Superior temporal gyrus (tissue), 1 donor: ENCODE data around the gene REPIN1.

Source experiments
- DNase-seq: peaks from one replicate; pipeline ENCODE4 v3.0.0-alpha.2; 2016; ENCODE audit errors: extremely low spot score

The REPIN1 gene

DNA sequence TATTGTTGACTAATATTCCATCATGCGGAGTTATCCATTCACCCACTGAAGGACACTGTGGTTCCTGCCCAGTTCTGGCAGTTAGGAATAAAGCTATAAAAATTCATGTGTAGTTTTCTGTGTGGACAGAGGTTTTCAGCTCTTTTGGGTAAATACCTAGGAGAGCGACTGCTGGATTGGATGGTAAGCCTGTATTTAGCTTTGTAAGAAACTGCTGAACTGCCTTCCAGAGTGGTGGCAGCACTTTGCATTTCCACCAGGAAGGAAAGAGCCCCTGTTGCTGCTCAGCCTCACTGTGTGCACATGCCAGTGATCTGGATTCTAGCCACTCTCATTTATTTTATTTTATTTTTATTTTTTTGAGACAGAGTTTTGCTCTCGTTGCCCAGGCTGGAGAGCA, 24.7 kb downstream of the REPIN1 start:
- DNase-seq: no peak

DNA sequence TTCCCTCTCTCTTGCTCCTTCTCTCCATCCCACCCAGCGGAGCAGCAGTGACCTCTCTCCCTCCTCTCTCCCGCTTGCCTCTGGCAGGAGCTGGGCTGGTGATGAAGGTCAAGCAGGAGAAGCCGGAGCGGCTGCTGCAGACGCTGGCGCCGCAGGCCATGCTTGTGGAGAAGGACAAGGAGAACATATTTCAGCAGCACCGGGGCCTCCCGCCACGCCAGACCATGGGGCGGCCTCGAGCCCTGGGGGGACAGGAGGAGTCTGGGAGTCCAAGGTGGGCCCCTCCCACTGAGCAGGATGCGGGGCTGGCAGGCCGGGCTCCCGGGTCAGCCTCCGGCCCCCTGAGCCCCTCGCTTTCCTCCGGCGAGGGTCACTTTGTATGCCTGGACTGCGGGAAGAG, 27.8 kb downstream of the REPIN1 start:
- no peak for DNase-seq

DNA sequence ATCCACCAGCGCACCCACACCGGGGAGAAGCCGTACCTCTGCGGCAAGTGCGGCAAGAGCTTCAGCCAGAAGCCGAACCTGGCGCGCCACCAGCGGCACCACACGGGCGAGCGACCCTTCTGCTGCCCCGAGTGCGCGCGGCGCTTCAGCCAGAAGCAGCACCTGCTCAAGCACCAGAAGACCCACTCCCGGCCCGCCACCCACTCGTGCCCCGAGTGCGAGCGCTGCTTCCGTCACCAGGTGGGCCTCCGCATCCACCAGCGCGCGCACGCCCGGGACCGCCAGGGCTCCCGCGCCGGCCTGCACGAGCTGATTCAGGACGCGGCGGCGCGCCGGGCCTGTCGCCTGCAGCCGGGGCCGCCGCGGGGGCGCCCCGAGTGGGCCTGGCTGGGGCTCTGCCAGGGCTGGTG, 28.2 kb downstream of the REPIN1 start:
- DNase-seq: no peak

DNA sequence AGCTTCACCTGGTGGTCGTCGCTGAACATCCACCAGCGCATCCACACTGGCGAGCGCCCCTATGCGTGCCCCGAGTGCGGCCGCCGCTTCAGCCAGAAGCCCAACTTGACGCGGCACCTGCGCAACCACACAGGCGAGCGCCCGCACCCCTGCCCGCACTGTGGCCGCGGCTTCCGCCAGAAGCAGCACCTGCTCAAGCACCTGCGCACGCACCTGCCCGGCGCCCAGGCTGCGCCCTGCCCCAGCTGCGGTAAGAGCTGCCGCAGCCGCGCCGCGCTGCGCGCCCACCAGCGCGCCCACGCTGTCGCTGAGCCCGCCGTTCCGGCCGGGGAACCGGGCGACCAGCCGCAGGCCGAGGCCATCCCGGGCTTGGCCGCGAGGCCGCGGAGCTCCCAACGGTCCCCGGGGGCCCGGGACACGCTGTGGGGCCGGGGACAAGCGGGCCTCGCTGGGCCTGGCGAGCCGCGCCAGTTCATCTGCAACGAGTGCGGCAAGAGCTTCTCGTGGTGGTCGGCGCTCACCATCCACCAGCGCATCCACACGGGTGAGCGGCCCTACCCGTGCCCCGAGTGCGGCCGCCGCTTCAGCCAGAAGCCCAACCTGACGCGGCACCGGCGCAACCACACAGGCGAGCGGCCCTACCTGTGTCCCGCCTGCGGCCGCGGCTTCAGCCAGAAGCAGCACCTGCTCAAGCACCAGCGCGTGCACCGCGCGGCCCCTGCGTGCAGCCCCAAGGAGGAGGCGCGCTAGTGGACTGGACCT, 28.9 kb downstream of the REPIN1 start:
- no peak for DNase-seq

DNA sequence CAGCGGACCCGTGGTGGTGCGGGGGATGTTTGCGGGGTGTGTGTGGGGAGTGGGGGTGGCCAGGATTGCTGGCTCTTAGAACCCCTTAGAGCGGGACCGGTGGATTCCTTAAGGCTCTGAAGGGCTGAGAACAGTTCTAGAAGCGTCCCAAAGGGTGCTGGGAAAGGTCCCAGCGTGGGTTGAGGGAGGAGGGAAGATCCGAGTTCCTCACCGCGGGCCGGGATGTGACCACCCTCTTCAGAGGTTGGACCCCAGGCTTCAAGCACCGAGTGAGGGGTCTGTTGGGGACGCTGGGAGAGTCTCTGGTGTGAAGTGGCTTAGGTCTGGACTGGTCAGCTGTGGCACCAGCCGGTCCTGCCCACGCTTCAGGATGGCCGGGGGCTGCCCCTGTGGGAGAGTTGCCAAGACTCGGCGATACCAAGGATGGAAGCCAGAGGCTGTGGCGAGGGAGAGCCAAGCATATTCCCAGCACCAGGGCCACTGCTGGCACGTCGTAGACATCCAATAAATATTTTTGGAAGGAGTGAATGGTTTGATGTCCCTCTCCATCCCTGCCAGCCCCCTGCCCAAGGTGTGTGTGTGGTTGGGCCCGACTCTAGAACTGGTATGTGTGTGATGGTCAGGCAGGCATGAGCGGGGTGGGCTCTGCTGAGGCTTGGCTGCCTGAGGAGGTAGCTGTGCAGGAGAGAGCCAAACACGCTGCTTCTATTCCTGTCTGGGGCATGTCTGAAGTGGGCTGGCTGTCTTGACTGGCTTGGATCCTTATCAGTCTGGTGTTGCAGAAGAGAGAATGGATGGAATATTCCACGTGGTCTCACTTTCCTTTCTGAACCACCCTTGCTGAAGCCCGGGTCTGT, 29.7 kb downstream of the REPIN1 start:
- no peak for DNase-seq

DNA sequence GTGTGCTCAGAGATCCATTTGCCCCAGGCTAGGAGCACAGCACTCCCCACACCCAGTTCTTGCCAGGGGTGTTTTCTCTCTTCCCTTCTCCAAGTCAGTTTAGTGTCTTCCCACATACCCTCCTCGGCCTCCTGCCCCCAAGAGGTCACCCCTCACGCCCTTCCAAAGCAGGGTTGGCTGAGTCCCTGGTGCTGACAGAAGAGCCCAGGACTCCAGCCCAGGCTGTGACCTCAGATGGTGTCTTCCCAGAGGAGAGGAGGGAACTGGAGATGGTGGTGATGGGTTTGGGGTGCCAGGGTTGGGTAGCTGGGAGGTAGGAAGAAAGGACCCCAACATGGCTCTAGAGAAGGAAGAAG, 30.3 kb downstream of the REPIN1 start:
- no peak for DNase-seq

DNA sequence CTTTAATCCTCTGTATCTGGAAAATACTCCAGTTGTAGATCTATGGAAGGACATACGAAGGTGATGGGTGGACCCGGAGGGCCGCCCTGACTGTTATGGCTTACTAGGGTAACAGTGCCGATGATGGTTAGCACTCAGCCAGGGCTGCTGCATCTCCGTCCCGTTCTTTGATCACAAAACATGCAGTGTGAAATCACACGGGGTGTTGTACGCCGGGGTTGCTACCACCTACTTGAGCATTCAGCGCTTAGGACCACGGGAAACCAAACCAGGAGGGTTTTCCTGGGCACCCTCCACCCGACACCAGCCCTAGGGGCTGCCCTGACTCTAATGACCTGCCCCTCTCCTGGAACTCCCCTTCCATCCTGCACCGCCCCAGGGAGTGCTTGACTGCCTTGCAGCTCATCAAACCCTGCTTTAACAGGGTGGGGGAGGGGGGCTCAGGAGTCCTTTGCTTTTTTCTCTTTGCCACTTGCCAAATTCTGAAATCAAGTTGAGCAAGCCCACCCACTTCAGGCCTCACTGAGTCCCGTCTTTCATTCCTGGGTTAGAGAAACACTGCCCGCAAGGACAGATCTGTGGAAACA, 30.9 kb downstream of the REPIN1 start:
- no peak for DNase-seq

DNA sequence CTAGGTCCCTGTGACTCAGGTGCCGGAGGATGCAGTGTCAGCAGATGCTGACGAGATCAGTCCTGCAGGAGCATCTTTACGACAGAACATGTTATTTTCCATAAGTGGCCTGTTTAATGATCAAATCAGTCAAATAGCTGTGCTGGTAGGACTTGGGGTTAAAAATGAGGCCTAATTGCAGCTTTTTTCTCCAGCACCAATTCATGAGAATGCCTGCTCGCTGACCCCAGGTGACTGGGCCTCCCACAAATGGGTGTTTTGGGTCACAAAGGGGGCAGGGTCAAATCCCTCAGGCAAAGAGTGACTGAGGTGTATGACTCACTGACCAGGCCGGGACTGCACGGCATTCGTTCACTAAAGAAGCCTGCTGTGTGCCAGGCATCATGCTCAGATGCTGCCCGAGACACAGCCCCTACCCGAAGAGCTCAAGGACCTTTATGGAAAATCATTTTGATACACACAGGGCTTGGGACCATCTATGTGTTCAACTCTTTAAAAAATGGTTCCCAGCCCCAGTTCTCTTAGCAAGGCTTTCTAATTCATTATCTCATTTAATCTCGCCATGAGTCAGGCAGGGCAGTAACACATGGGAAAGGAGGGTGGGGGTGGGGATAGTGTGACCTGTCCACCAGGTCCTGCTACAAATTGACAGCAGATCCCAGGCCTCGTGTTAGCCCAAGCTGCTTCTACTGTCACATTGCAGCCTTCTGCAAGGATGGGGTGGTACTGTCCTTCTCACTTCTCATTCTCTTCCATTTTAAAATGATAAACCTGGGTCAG, 31.6 kb downstream of the REPIN1 start:
- no peak for DNase-seq

DNA sequence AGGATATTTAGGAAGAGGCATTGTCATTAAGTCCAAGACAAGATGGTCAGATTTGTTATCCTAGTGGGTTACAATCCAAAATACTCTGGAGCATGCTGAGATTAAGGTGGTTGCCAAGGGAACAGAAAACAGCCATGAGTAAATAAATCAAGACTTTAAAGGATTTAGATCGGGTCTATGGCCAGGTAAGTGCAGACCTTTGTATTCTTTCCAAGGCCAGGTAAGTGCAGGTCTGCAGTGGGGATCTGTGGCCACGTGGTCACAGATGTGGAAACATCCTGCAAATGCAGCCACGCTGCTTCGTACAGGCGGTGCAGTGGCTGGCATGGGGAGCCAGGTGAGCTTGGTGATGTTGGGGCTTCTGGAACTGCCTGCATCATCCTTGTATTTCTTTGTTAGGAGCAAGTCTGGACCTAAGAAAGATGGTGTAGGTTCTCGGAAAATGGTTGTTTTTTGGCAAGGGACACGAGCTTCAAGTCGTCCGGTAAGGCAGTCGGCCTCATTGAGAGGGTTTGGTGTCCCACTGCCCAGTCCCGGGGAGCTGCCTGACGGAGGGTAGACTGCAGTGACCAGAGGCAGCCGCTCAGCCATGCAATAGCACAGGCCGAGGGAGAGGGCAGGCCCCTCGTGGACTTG, 32.3 kb downstream of the REPIN1 start:
- no peak for DNase-seq

DNA sequence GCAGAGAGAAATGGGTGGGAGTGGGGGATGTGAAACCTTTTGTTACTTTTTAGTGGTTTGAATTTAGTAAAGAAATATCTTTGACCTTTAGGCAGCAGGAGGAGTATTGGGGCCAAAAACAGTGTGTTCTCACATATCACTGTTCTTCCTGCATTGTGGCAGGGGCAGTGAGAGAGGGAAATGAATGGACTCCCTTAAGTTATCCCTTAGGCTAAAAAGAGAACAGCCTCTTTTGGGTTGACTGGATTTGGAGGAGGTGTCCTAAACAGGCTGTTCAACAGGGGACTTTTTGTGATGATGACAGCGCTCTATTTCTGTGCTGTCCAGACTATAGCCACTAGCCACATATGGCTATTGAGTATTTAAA, 32.8 kb downstream of the REPIN1 start:
- no peak for DNase-seq

- no peak for DNase-seq
These were observed 33.4 kb downstream of the REPIN1 start for GRCh38 chr7:150401861-150402631.

DNA sequence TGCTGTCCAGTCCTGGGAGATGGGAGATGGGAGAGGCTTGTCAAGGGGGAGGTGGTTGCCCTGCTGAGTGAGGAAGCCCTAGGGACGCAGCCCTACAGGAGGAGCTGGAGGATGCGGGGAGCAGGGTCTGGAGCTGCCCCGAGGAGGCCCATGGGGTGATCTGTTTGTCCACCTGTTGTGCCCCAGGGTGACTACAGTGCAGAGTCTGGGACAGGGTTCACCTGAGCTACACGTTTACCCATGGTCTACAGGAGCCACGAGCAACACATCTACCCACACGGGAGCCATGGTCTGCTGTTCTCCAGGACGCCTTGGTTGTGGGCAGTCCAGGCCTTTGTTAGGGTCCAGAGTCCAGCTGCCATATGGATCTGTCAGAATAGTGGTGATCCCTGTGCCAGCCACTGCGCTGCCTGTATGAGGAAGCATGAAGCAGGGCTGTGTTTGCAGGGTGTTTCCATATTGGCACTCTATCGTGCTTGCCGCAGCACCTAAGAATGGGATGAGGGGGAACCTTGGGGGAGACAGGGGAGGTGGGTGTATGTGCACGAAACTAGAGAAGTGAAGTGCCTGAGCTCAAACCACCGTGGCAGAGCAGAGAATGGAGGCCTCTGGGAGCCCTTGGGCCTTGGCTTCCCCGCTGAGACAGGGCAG, 34.2 kb downstream of the REPIN1 start:
- no peak for DNase-seq

DNA sequence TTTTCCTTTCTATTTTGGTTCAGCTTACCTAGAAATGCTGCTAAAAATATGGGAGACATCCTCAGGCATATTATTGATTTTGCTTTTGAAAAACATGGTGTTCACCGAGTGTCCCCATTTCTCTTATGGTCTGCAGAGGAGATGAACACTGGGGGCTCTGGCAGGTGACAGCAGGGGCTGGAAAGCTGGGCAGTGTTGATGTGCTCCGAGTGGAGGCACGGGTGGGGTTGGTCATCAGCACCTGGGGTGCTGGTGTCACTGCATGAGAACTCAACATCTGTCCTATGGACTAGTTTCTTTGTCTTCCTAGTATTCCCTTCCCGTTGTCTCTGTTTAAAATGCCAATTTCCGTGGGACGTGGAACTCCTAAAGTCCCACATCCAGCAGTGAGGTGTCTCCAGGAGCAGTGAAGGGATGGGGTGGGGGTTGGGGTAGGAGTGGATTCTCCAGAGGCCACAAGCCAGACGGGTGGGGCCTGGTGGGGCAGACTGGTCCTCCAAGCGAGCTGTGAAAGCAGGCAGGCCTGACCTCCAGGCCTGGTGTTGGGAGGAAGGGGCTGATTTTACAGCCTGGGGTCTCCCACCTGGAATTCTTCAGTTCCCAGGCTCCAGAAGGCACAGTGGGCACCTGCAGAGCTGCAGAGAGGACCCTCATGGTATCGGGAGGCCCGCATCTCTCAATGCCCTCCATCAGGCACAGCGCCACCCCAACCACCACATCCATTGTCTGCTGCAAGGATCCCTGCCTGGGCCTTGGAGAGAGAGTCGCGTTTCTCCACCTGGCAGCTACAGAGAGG, 35.0 kb downstream of the REPIN1 start:
- no peak for DNase-seq

DNA sequence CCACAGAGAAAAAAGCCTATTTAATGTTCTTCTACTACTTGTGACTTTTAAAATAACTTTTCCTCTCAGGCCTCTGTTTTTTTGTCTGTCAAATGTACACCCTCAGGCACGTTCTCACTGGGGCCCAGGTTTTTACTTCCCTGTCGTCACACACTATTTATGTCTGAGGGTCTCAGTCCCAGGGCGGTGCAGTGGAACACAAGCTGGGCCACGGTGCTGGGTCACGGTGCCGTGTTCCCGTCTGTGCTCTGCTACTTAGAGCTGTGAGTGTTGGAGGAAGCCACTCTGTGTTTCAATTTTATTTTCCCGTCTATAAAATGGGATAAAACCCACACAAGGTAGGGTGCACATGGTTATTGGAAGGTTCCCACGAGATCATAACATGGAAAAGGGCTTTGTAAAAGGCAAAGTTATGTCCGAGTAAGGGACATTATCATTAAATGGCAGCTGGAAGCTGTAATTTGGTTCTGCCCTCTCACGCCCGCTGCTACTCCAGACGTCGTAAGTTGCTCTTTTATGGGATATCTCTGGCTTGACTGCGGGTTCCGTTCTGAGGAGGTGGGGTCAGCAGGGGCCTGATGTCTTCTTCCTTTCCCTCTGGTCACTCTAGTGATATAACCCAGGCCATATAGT, 35.7 kb downstream of the REPIN1 start:
- peak; percentile 40 for DNase-seq

- peak; percentile 90 for DNase-seq
These were observed 36.4 kb downstream of the REPIN1 start for GRCh38 chr7:150404805-150405583.

DNA sequence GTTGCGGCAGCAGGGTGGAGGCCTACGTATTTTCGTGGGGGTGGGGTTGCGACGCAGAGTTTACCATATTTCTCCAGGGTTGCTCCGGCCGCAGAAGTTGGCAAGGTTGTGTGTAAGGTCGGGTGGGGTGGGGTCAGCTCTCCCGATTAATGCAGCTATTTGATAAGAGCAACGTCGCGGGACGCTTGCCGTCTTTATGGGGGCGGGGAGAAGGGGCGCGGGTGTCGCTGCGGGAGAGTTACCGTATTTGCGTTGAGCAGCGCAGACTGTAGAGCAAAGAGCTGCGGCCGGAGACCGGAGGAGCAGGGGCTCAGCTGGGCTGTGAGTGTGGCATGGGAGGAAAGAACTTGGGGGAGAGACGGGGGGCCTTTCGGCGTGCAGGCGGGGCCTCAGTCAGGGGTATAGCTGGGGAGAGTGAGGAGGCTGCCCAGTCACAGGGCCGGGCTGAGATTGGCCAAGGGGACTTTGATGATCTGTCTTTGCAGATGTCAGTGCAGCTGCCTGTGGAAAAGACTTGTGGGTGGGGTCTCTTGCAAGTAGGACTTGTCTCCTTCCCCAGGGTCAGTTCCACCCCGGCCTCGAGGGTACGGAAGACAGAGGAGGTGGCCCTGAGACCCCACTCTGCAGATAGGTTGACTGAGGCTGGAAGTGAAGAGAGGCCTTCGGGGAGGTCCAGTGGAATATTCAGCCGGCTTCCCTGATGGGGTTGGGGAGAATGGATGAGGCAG, 37.1 kb downstream of the REPIN1 start:
- DNase-seq: no peak

GRCh38 chr7:150406312-150406566, 37.6 kb downstream of the REPIN1 start:
- DNase-seq: no peak
